PC-3 (cell line): ENCODE measurements around the gene LRFN5. TPM values are rescaled to one million over a fixed set of nuclear protein-coding genes. Genes with fewer than 3 reads are reported as not detected.
A peak's percentile ranks its signal among the peaks of the same experiment; 100 is the strongest.

Source experiments
- ATAC-seq: fragments of 200-7000 bp; cut with Tn5 transposase; 2 replicates; pipeline ENCODE4 v1.9.1; 2020; ENCODE audit warnings: mild to moderate bottlenecking, moderate library complexity
- BruUV-seq: library from RNA; stranded (reverse); fragments of 400-500 nt; replicated peaks from 2 replicates; lab custom pipeline; 2021; lab: Mats Ljungman, UMichigan
- CTCF ChIA-PET: fragments of 300-600 bp; sonication (Branson Sonifier 250); formaldehyde crosslinking; loops from one replicate; lab custom pipeline; 2022; ENCODE audit warnings: antibody characterized with exemption; lab: Charles Lee
- POLR2A ChIA-PET: fragments of 300-600 bp; sonication (Branson Sonifier 250); formaldehyde crosslinking; loops from one replicate; lab custom pipeline; 2022; ENCODE audit warnings: antibody characterized with exemption; ENCODE audit not compliant: unreplicated experiment; lab: Charles Lee
- DNase-seq: peaks from one replicate; pipeline ENCODE4 v3.0.0-alpha.2; 2015
- H2AFZ ChIP-seq: fragments of 300-600 bp; sonication (generic); 2 replicates; pipeline ENCODE4 v1.6.0; 2016; ENCODE audit warnings: antibody characterized with exemption, low read length
- H3F3A ChIP-seq: fragments of 300-600 bp; sonication (generic); one replicate; pipeline ENCODE4 v1.6.0; 2017; ENCODE audit warnings: antibody characterized with exemption, low read length, control low read depth, mild to moderate bottlenecking; ENCODE audit not compliant: unreplicated experiment
- H3K27ac ChIP-seq: fragments of 300-600 bp; sonication (generic); 2 replicates; pipeline ENCODE4 v1.5.1; 2016; ENCODE audit warnings: mild to moderate bottlenecking, low read length
- H3K27me3 ChIP-seq: fragments of 300-600 bp; sonication (generic); 2 replicates; pipeline ENCODE4 v1.6.1; 2016; ENCODE audit warnings: low read length, mixed read lengths
- H3K36me3 ChIP-seq: fragments of 300-600 bp; sonication (generic); 2 replicates; pipeline ENCODE4 v1.6.1; 2016; ENCODE audit warnings: low read depth, mixed run types, low read length, mixed read lengths
- H3K4me1 ChIP-seq: fragments of 300-600 bp; sonication (generic); 2 replicates; pipeline ENCODE4 v1.5.1; 2016; ENCODE audit warnings: low read length; ENCODE audit not compliant: insufficient read depth
- H3K4me2 ChIP-seq: fragments of 300-600 bp; sonication (generic); 2 replicates; pipeline ENCODE4 v1.6.0; 2016; ENCODE audit warnings: low read length
- H3K4me3 ChIP-seq: fragments of 300-600 bp; sonication (generic); 2 replicates; pipeline ENCODE4 v1.5.1; 2016; ENCODE audit warnings: mild to moderate bottlenecking, low read length, mixed read lengths
- H3K79me2 ChIP-seq: fragments of 300-600 bp; sonication (generic); 2 replicates; pipeline ENCODE4 v1.6.1; 2017; ENCODE audit warnings: low read length, mixed read lengths
- H3K9ac ChIP-seq: fragments of 300-600 bp; sonication (generic); 2 replicates; pipeline ENCODE4 v1.6.0; 2016; ENCODE audit warnings: mild to moderate bottlenecking, low read length
- H3K9me2 ChIP-seq: fragments of 300-600 bp; sonication (generic); replicated peaks from 2 replicates; pipeline ENCODE4 v1.6.1; 2016; ENCODE audit warnings: mixed run types, low read length, mixed read lengths
- H3K9me3 ChIP-seq: fragments of 300-600 bp; sonication (generic); 2 replicates; pipeline ENCODE4 v1.6.1; 2016; ENCODE audit warnings: low read length, mixed read lengths
- H4K20me1 ChIP-seq: fragments of 300-600 bp; sonication (generic); 2 replicates; pipeline ENCODE4 v1.6.1; 2016; ENCODE audit warnings: low read length, mixed read lengths
- CTCF ChIP-seq: fragments of 300-600 bp; sonication (generic); conservative IDR thresholded peaks from 2 replicates; pipeline ENCODE4 v1.5.1; 2017; ENCODE audit warnings: antibody characterized with exemption, low read depth, mild to moderate bottlenecking, low read length
- EZH2 ChIP-seq: fragments of 300-600 bp; sonication (generic); IDR thresholded peaks from one replicate; pipeline ENCODE4 v1.6.1; 2017; ENCODE audit warnings: antibody characterized with exemption, mild to moderate bottlenecking, low read length; ENCODE audit not compliant: unreplicated experiment
- EZH2phosphoT487 ChIP-seq: fragments of 300-600 bp; sonication (generic); IDR thresholded peaks from 2 replicates; pipeline ENCODE4 v1.6.1; 2018; ENCODE audit warnings: mild to moderate bottlenecking, antibody characterized with exemption, low read length, borderline replicate concordance
- intact Hi-C: fragments of 100-400 bp; cut with micrococcal nuclease; formaldehyde crosslinking; loops from 2 replicates; pipeline ENCODE4 v1.9.0; 2023
- total RNA-seq: library from RNA; depleted of rRNA; stranded (reverse); fragments of >200 nt; gene quantifications from 2 replicates; pipeline ENCODE4 v1.2.3, GENCODE V29; 2014

LRFN5 gene
- total RNA-seq, 1 experiment from 2014 or later, result not detected

- no peak for DNase-seq
- peak overlapping the region; percentile 74 for H3K4me2 ChIP-seq
- no peaks in the 10 kb centered on the region for H3K4me1 ChIP-seq
- peaks cover 85% of the 10 kb centered on the region for H3K27me3 ChIP-seq
- no peak overlapping the region for H3K27ac ChIP-seq
- TF ChIP-seq EZH2 (no peak), CTCF (no peak), EZH2phosphoT487 (no peak)
- no peaks in the 10 kb centered on the region for H4K20me1 ChIP-seq
- no peak overlapping the region for H3K9ac ChIP-seq
- intact Hi-C loops, result loop anchor here (5.0 kb wide), 1 partner anchor 659 kb away; no protein-coding TSS in a partner anchor
- CTCF ChIA-PET, result no interaction called here
- H3K9me2 ChIP-seq, result no peaks in the 10 kb centered on the region
- no peak overlapping the region for H3K4me3 ChIP-seq
- H3K9me3 ChIP-seq, result no peaks in the 10 kb centered on the region
- H2AFZ ChIP-seq, result no peak overlapping the region
- no peaks in the 10 kb centered on the region for H3F3A ChIP-seq
- no TSS peak for BruUV-seq
- no peak for ATAC-seq
- POLR2A ChIA-PET, result no interaction called here
- no peaks in the 10 kb centered on the region for H3K79me2 ChIP-seq
- H3K36me3 ChIP-seq, result no peaks in the 10 kb centered on the region
Measured at GRCh38 chr14:41607966-41608663, 1.4 kb downstream of the LRFN5 start.

- H3F3A ChIP-seq, result no peaks in the 10 kb centered on the region
- CTCF ChIA-PET, result interaction anchor here (0.8 kb wide), 1 partner anchor 585 kb away, joined by 4 read pairs; no protein-coding TSS in a partner anchor
- no peak for TF ChIP-seq CTCF
- 0 out of 2 replicates have a peak, but pooled peaks have one; percentile 3 for TF ChIP-seq EZH2phosphoT487
- H3K9me2 ChIP-seq, result no peaks in the 10 kb centered on the region
- H3K4me2 ChIP-seq, result peak overlapping the region; percentile 77
- H3K36me3 ChIP-seq, result no peaks in the 10 kb centered on the region
- no peaks in the 10 kb centered on the region for H4K20me1 ChIP-seq
- no peaks in the 10 kb centered on the region for H3K79me2 ChIP-seq
- peak overlapping the region; percentile 53; the same call in 1 of the 2 replicates for H3K4me3 ChIP-seq
- H3K4me1 ChIP-seq, result no peaks in the 10 kb centered on the region
- peaks cover 80% of the 10 kb centered on the region for H3K27me3 ChIP-seq
- ATAC-seq, result no peak
- H3K9me3 ChIP-seq, result no peaks in the 10 kb centered on the region
- DNase-seq, result no peak
- H2AFZ ChIP-seq, result no peak overlapping the region
- no peak overlapping the region for H3K9ac ChIP-seq
- no TSS peak for BruUV-seq
- H3K27ac ChIP-seq, result no peak overlapping the region
- POLR2A ChIA-PET, result interaction anchor here (0.6 kb wide), 1 partner anchor 143 kb away, joined by 4 read pairs; no protein-coding TSS in a partner anchor
- intact Hi-C loops, result loop anchor here (1.0 to 5.0 kb wide), 3 partner anchors 584 to 658 kb away; no protein-coding TSS in a partner anchor
Measured at GRCh38 chr14:41608681-41609390, 2.2 kb downstream of the LRFN5 start.
